Kidney (tissue), 14 donors: ENCODE results near the gene GRAMD4. TPM values are rescaled to one million over a fixed set of nuclear protein-coding genes. Genes with fewer than 3 reads are reported as not detected.

Experiments
- DNase-seq, 5 donors: peaks; one replicate each; pipeline ENCODE4 v3.0.0-alpha.2; 2013 to 2020
- FAIRE-seq: peaks from 2 replicates; lab custom pipeline; 2012; peaks lifted over from hg19 to GRCh38; lab: Jason Lieb, UNC
- H3K27ac ChIP-seq, 2 donors: one replicate each; pipeline ENCODE4 v1.7.0; 2013; ENCODE audit warnings: low read depth in 2 of 2, low read length in 2 of 2, inconsistent platforms in 1 of 2
- H3K27me3 ChIP-seq: one replicate; pipeline ENCODE4 v1.7.1; 2013; ENCODE audit warnings: low read length, inconsistent platforms; ENCODE audit not compliant: control insufficient read depth, insufficient read depth
- H3K36me3 ChIP-seq, 3 donors: one replicate each; pipeline versions ENCODE4 v1.7.0 to v1.7.1; 2013; ENCODE audit warnings: low read length in 3 of 3, control low read depth in 1 of 3, inconsistent platforms in 1 of 3; ENCODE audit not compliant: insufficient read depth in 3 of 3, control insufficient read depth in 2 of 3
- H3K4me1 ChIP-seq, 3 donors: one replicate each; pipeline versions ENCODE4 v1.7.0 to v1.7.1; 2013; ENCODE audit warnings: low read length in 3 of 3, inconsistent platforms in 1 of 3, low read depth in 1 of 3; ENCODE audit not compliant: control insufficient read depth in 2 of 3, insufficient read depth in 2 of 3
- H3K4me3 ChIP-seq, 3 donors: one replicate each; pipeline versions ENCODE4 v1.7.0 to v1.8.1; 2013; ENCODE audit warnings: low read length in 3 of 3, control low read depth in 1 of 3, inconsistent platforms in 1 of 3
- H3K9ac ChIP-seq, 3 donors: one replicate each; pipeline versions ENCODE4 v1.7.0 to v1.7.1; 2013; ENCODE audit warnings: low read length in 3 of 3, control low read depth in 1 of 3, inconsistent platforms in 1 of 3
- H3K9me3 ChIP-seq, 3 donors: one replicate each; pipeline versions ENCODE4 v1.7.0 to v1.7.1; 2013; ENCODE audit warnings: low read length in 3 of 3, control low read depth in 1 of 3, inconsistent platforms in 1 of 3; ENCODE audit not compliant: control insufficient read depth in 2 of 3, insufficient read depth in 1 of 3
- CTCF ChIP-seq: IDR thresholded peaks from 3 replicates; pipeline ENCODE4 v1.5.1; 2012; ENCODE audit warnings: mild to moderate bottlenecking, moderate library complexity, borderline replicate concordance; ENCODE audit not compliant: insufficient read depth; ENCODE audit errors: extremely low read depth
- intact Hi-C: fragments of 100-400 bp; cut with DNase I; formaldehyde crosslinking; loops from one replicate; pipeline ENCODE4 v1.11.1; 2022
- polyA plus RNA-seq: library from polyadenylated mRNA; stranded (reverse); fragments of 350-450 nt; fragmentation: Illumina TruSeq; extraction: RNeasy Lipid Tissue Mini Kit (QIAGEN cat#74804); gene quantifications from one replicate; pipeline ENCODE4 v1.2.3, GENCODE V29; 2014; ENCODE audit warnings: low read depth, low replicate concordance; ENCODE audit not compliant: insufficient read depth
- total RNA-seq: library from RNA; stranded (reverse); fragmentation: NEBNext Ultra II Directional; extraction: Animal tissue kit (Norgen Biotek cat#: 25700); gene quantifications from one replicate; pipeline ENCODE4 v1.2.1, GENCODE V29; 2021
- donor health status: control.
- donor health status: control.
- donor health status: control.
- donor health status: control.
- donor health status: control.
- donor health status: DM: yes; HTN: yes; CAD: no.
- donor health status: Normal renal cell carcinoma (clear cell type).

The GRAMD4 gene
- total and polyA plus RNA-seq, 2 donors from 2014 or later: 12.1 to 58.2 TPM

DNA sequence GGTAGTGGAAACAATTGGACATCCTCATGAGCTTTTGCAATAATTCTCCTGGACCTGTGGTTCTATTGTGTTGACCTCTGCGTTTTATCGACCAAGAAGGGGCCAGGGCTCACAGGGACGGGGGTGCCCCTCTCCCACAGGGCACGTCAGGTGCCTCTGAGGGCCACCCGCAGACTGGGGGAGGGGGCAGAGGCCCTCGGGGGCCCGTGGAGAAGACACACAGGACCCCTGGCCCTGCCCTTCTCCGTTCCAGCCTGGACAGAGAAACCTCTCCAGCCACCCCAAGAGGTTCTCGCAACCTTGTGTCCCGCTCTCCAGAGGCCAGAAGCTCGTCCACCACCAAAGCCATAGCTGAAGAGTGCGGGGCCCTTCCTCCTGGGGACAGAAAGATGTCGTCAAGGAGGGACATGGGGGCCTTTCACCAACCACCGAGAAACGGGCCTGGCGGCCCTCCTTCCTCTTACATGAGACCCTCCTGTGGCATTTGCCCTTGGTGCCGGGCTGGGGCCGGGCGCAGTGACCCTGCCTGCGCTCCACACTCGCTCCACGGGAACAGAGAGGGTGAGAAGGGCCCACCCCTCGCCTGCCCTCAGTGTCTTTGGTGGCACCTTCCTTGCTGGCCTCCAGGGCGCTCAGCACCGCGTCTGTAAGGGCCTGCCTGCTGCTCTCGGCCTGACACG is 57.3 kb downstream of the GRAMD4 start:
- Histone ChIP-seq H3K9me3 (no peaks in the 10 kb centered on the region), H3K9ac (no peak overlapping the region), H3K27me3 (no peaks in the 10 kb centered on the region), H3K36me3 (peaks cover 0 to 2% (median 0%) of the 10 kb centered on the region in 3 donors), H3K4me1 (no peaks in the 10 kb centered on the region), H3K27ac (no peak overlapping the region), H3K4me3 (no peak overlapping the region)
- FAIRE-seq (no peak), DNase-seq (no peak)
- intact Hi-C loops: no loop called here
- no peak for TF ChIP-seq CTCF

DNA sequence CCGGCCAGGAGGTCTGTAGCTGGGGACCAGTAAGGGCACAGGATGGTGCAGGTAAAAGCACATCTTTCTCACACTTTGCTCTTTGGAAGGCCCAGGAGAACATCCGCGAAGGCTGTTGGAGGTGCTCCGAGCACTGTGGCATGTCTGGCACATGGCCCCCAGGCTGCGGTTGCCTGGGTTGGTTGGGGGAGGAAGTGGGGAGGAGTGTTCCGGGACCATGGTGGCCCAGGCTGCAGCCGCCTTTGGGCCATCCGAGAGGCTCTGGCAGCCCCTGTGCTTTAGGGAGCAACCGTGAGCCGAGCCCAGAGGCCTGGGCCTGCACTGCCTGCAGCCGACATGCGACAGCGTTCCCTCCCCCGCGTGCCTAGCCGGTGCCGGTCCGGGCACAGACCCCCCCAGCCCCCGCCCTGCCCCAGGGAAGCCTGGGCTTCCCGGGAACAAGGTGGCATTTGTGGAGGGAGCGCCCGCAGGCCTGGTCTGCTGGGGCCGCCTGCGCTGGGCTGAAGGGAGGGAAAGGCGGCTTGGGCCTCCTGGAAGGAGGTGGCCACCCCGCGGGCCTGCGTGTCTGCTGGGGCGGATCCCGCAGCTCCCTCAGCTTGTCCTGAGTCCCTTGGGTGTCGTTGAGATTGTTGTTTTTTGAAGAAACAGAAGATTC is 57.9 kb downstream of the GRAMD4 start:
- Histone ChIP-seq H3K27ac (no peak overlapping the region), H3K9me3 (no peaks in the 10 kb centered on the region), H3K4me3 (no peak overlapping the region), H3K4me1 (no peaks in the 10 kb centered on the region), H3K36me3 (peaks cover 0 to 2% (median 0%) of the 10 kb centered on the region in 3 donors), H3K27me3 (no peaks in the 10 kb centered on the region), H3K9ac (no peak overlapping the region)
- no peak for TF ChIP-seq CTCF
- DNase-seq (no peak), FAIRE-seq (no peak)
- intact Hi-C loops: no loop called here

- Histone ChIP-seq H3K4me1 (no peaks in the 10 kb centered on the region), H3K9ac (no peak overlapping the region), H3K27me3 (no peaks in the 10 kb centered on the region), H3K4me3 (no peak overlapping the region), H3K27ac (no peak overlapping the region), H3K36me3 (peaks cover 0 to 2% (median 0%) of the 10 kb centered on the region in 3 donors), H3K9me3 (no peaks in the 10 kb centered on the region)
- no peak for TF ChIP-seq CTCF
- FAIRE-seq: no peak
- intact Hi-C loops: no loop called here
- DNase-seq: no peak
Measured at GRCh38 chr22:46678785-46679700, 58.9 kb downstream of the GRAMD4 start.
